OCI-M2 (cell line): ENCODE data around the gene KCNK7.
A peak's percentile ranks its signal among the peaks of the same experiment; 100 is the strongest.

Experiments
- DNase-seq: peaks from one replicate; lab custom pipeline; 2025; ENCODE audit not compliant: unreplicated experiment; lab: John Stamatoyannopoulos, UW

The KCNK7 gene

GRCh38 chr11:65627202-65627601, 31.6 kb upstream of the KCNK7 start:
- no peak for DNase-seq

- no peak for DNase-seq
These were observed 30.2 kb upstream of the KCNK7 start for GRCh38 chr11:65625628-65626342.

- no peak for DNase-seq
These were observed 29.5 kb upstream of the KCNK7 start for GRCh38 chr11:65624931-65625627.

GRCh38 chr11:65623852-65624616, 28.4 kb upstream of the KCNK7 start:
- no peak for DNase-seq

- DNase-seq: no peak
These were observed 27.6 kb upstream of the KCNK7 start for GRCh38 chr11:65623177-65623576.

GRCh38 chr11:65622011-65622410, 26.4 kb upstream of the KCNK7 start:
- no peak for DNase-seq

- DNase-seq: no peak
These were observed 25.9 kb upstream of the KCNK7 start for GRCh38 chr11:65621460-65621859.

- DNase-seq: no peak
These were observed 25.1 kb upstream of the KCNK7 start for GRCh38 chr11:65620666-65621065.

GRCh38 chr11:65619281-65619928, 23.8 kb upstream of the KCNK7 start:
- DNase-seq: no peak

GRCh38 chr11:65618763-65619162, 23.2 kb upstream of the KCNK7 start:
- DNase-seq: no peak

- DNase-seq: no peak
These were observed 22.6 kb upstream of the KCNK7 start for GRCh38 chr11:65617990-65618751.

GRCh38 chr11:65617136-65617850, 21.7 kb upstream of the KCNK7 start:
- DNase-seq: no peak

- DNase-seq: no peak
These were observed 21.0 kb upstream of the KCNK7 start for GRCh38 chr11:65616575-65617001.

- no peak for DNase-seq
These were observed 20.5 kb upstream of the KCNK7 start for GRCh38 chr11:65615950-65616574.

- peak; percentile 99 for DNase-seq
These were observed 19.8 kb upstream of the KCNK7 start, which contains the start of gene PCNX3 for GRCh38 chr11:65615229-65615949. TSS of gene PCNX3 (plus strand) at chr11:65615776. CDS start at chr11:65616312, 536 bp downstream.

- no peak for DNase-seq
These were observed 17.7 kb upstream of the KCNK7 start for GRCh38 chr11:65613091-65613928.

GRCh38 chr11:65612691-65613090, 17.1 kb upstream of the KCNK7 start:
- no peak for DNase-seq
